SK-N-SH (cell line): Measurements from ENCODE around the gene RNU6-9. TPM values are rescaled to one million over a fixed set of nuclear protein-coding genes. Genes with fewer than 3 reads are reported as not detected.

Source experiments
- CTCF ChIA-PET: fragments of 300-600, 350-600 bp; formaldehyde crosslinking; extraction: SDS; loops from one replicate; lab custom pipeline; 2021; lab: Yijun Ruan, JAX
- POLR2A ChIA-PET: fragments of 350-600 bp; sonication (Branson Sonifier 250); formaldehyde crosslinking; extraction: SDS; loops from one replicate; lab custom pipeline; 2020; ENCODE audit warnings: antibody characterized with exemption, inconsistent platforms; lab: Yijun Ruan, JAX
- DNase-seq: peaks from one replicate; pipeline ENCODE4 v3.0.0; 2012
- H2AFZ ChIP-seq: fragments of 200-600 bp; sonication (generic); 2 replicates; pipeline ENCODE4 v1.8.1; 2016; ENCODE audit warnings: antibody characterized with exemption, mild to moderate bottlenecking, low read depth
- H3F3A ChIP-seq: fragments of 200-600 bp; sonication (generic); replicated peaks from 2 replicates; pipeline ENCODE3; 2016; ENCODE audit warnings: antibody characterized with exemption, mild to moderate bottlenecking; ENCODE audit not compliant: insufficient read depth
- H3K27ac ChIP-seq, 2 experiments: fragments of 200-500 bp in 1 of 2; fragments of 200-600 bp in 1 of 2; sonication (Bioruptor generic) in 1 of 2; sonication (generic), shearing (Covaris generic) in 1 of 2; 2 replicates each; pipeline versions ENCODE4 v1.5.1 to v1.6.1; 2014 to 2016; ENCODE audit warnings: low read depth in 2 of 2, inconsistent platforms in 1 of 2, low read length in 1 of 2, mild to moderate bottlenecking in 1 of 2, mixed read lengths in 1 of 2
- H3K27me3 ChIP-seq: fragments of 200-600 bp; sonication (generic), shearing (Covaris generic); 2 replicates; pipeline ENCODE4 v1.6.1; 2016; ENCODE audit warnings: mixed run types; ENCODE audit not compliant: insufficient read depth
- H3K36me3 ChIP-seq, 2 experiments: fragments of 200-500 bp in 1 of 2; fragments of 200-600 bp in 1 of 2; sonication (Bioruptor generic) in 1 of 2; sonication (generic) in 1 of 2; replicated peaks in 1 of 2; 2 replicates each; pipeline versions ENCODE3 to v1.5.1; 2014 to 2016; ENCODE audit warnings: low read length in 1 of 2, mild to moderate bottlenecking in 1 of 2; ENCODE audit not compliant: insufficient read depth in 2 of 2, control insufficient read depth in 1 of 2
- H3K4me1 ChIP-seq, 2 experiments: fragments of 200-500 bp in 1 of 2; fragments of 200-600 bp in 1 of 2; sonication (Bioruptor generic) in 1 of 2; sonication (generic), shearing (Covaris generic) in 1 of 2; 2 replicates each; pipeline versions ENCODE4 v1.5.1 to v1.6.1; 2014 to 2016; ENCODE audit warnings: low read depth in 1 of 2, low read length in 1 of 2, mixed run types in 1 of 2; ENCODE audit not compliant: insufficient read depth in 2 of 2, control insufficient read depth in 1 of 2
- H3K4me2 ChIP-seq: fragments of 200-600 bp; sonication (generic), shearing (Covaris generic); 2 replicates; pipeline ENCODE4 v1.6.1; 2017; ENCODE audit warnings: mixed run types
- H3K4me3 ChIP-seq, 2 experiments: fragments of 200-500 bp in 1 of 2; fragments of 200-600 bp in 1 of 2; sonication (Bioruptor generic) in 1 of 2; sonication (generic), shearing (Covaris generic) in 1 of 2; 2 replicates each; pipeline versions ENCODE4 v1.5.1 to v1.8.1; 2014 to 2016; ENCODE audit warnings: low read depth in 2 of 2, inconsistent platforms in 1 of 2, low read length in 1 of 2, mild to moderate bottlenecking in 1 of 2, mixed read lengths in 1 of 2, moderate library complexity in 1 of 2
- H3K79me2 ChIP-seq: fragments of 200-600 bp; sonication (generic); 2 replicates; pipeline ENCODE4 v1.8.1; 2017; ENCODE audit warnings: mild to moderate bottlenecking; ENCODE audit not compliant: insufficient read depth
- H3K9ac ChIP-seq: fragments of 200-600 bp; sonication (generic); 2 replicates; pipeline ENCODE4 v1.6.1; 2017; ENCODE audit warnings: mixed run types
- H3K9me2 ChIP-seq: fragments of 200-600 bp; sonication (generic); 2 replicates; pipeline ENCODE4 v1.6.1; 2017; ENCODE audit warnings: mixed run types
- H3K9me3 ChIP-seq: fragments of 200-600 bp; sonication (generic); 2 replicates; pipeline ENCODE4 v1.6.1; 2017; ENCODE audit warnings: mixed run types, mild to moderate bottlenecking, moderate library complexity
- H4K20me1 ChIP-seq: fragments of 200-600 bp; sonication (generic); 2 replicates; pipeline ENCODE4 v1.6.1; 2017; ENCODE audit warnings: mild to moderate bottlenecking, mixed run types; ENCODE audit not compliant: insufficient read depth
- GABPA ChIP-seq: IDR thresholded peaks from 2 replicates; pipeline ENCODE4 v1.4.0; 2012; ENCODE audit warnings: low read depth, mild to moderate bottlenecking
- MAX ChIP-seq: IDR thresholded peaks from 2 replicates; pipeline ENCODE4 v1.4.0; 2012; ENCODE audit warnings: low read depth
- MEF2A ChIP-seq: IDR thresholded peaks from 2 replicates; pipeline ENCODE4 v1.4.0; 2012; ENCODE audit warnings: low read depth, borderline replicate concordance
- MXI1 ChIP-seq: IDR thresholded peaks from 2 replicates; pipeline ENCODE4 v1.6.1; 2012; ENCODE audit warnings: mild to moderate bottlenecking, low read depth, low read length, improper control_type of control experiment
- POLR2AphosphoS5 ChIP-seq: IDR thresholded peaks from 2 replicates; pipeline ENCODE4 v1.6.1; 2012; ENCODE audit warnings: low read depth, low read length
- SIN3A ChIP-seq: IDR thresholded peaks from 2 replicates; pipeline ENCODE4 v1.6.1; 2012; ENCODE audit warnings: low read depth, mild to moderate bottlenecking, low read length, moderate library complexity, borderline replicate concordance
- TAF1 ChIP-seq: IDR thresholded peaks from 2 replicates; pipeline ENCODE4 v1.6.1; 2012; ENCODE audit warnings: low read depth, mild to moderate bottlenecking, low read length, moderate library complexity, borderline replicate concordance
- TEAD4 ChIP-seq: IDR thresholded peaks from 2 replicates; pipeline ENCODE4 v1.4.0; 2012; ENCODE audit warnings: mild to moderate bottlenecking, borderline replicate concordance; ENCODE audit not compliant: insufficient read depth
- YY1 ChIP-seq: IDR thresholded peaks from 2 replicates; pipeline ENCODE4 v1.4.0; 2012; ENCODE audit warnings: low read depth, mild to moderate bottlenecking
- WGBS: methylation state at CpG from one replicate; pipeline ENCODE4 v1.1.6; 2017; ENCODE audit warnings: low lambda C conversion rate; 5-methylcytosine and 5-hydroxymethylcytosine counted together
- polyA plus RNA-seq, 3 experiments: library from polyadenylated mRNA; depleted of rRNA; stranded (reverse); fragments of >200 nt; gene quantifications; 2 replicates each; pipeline ENCODE4 v1.2.3, GENCODE V29; 2012
- TF ChIP-seq, protein P1 (sequence below): IDR thresholded peaks from 2 replicates; pipeline ENCODE4 v1.6.1; 2012; ENCODE audit warnings: mild to moderate bottlenecking, low read depth, low read length, moderate library complexity

The RNU6-9 gene
- not detected in 2 replicates for polyA plus RNA-seq (2012; rRNA removed)
- not detected in 2 replicates for polyA plus RNA-seq (2012; cell fraction: cytosol; rRNA removed)
- polyA plus RNA-seq (2012; cell fraction: nucleus; rRNA removed) = not detected in 2 replicates

DNA sequence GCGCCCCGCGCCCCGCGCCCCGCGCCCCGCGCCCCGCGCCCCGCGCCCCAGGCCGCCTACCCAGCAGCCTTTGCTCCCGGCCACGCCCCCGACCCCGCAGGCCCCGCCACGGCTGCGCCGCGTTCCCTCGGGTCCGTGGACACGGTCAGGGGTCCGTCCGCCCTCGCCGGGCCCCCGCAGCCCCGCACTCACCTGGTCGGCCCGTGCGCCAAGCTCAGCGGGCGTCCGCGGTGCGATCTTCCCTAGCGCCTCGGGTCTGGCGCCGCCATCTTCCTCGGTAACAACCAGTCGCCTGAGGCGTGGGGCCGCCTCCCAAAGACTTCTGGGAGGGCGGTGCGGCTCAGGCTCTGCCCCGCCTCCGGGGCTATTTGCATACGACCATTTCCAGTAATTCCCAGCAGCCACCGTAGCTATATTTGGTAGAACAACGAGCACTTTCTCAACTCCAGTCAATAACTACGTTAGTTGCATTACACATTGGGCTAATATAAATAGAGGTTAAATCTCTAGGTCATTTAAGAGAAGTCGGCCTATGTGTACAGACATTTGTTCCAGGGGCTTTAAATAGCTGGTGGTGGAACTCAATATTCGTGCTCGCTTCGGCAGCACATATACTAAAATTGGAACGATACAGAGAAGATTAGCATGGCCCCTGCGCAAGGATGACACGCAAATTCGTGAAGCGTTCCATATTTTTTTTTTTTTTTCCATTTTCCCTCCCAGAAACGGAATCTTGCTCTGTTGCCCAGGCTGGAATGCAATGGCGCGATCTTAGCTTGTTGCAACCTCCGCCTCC, at the start of gene RNU6-9, which contains the start of gene MED16:
Gene RNU6-9, plus strand, starts transcription at position 591 of the 796 bp plus-strand sequence.
Gene MED16, minus strand, starts transcription at position 294 of the 796 bp plus-strand sequence. CDS start 2,056 bp downstream, outside the sequence.
- CTCF ChIA-PET = interaction anchor here (0.7 to 1.1 kb wide), 5 partner anchors 29 to 123 kb away, joined by 3 to 8 read pairs (median 3); no protein-coding TSS in a partner anchor
- peaks cover 14% of the 10 kb centered on the region for H3K79me2 ChIP-seq
- WGBS = under 1% methylated on average over 38 of the region's 69 CpGs

More for the DNA sequence above, at the start of gene RNU6-9, which contains the start of gene MED16:
- Histone ChIP-seq H3K9me3 (no peaks in the 10 kb centered on the region), H3K9me2 (no peaks in the 10 kb centered on the region), H3K4me3 (peak within 1 kb of the TSS; percentile 81 to 87), H3K36me3 (peaks cover under 1 to 28% of the 10 kb centered on the region in 2 experiments), H3K4me1 (peaks cover 0 to 4% of the 10 kb centered on the region in 2 experiments; a peak in 1 of 4 replicates), H3K27me3 (no peaks in the 10 kb centered on the region), H3K9ac (peak within 1 kb of the TSS; percentile 95), H3K27ac (peak within 1 kb of the TSS; percentile 72 to 97), H3F3A (peaks cover 12% of the 10 kb centered on the region), H2AFZ (peak within 1 kb of the TSS; percentile 43), H4K20me1 (no peaks in the 10 kb centered on the region), H3K4me2 (peak within 1 kb of the TSS; percentile 88)
- DNase-seq = peak; percentile 98
- TF ChIP-seq MXI1 = peak; percentile 26
- peak; percentile 26; the same call in 1 of the 2 replicates for TF ChIP-seq GABPA
- peak; percentile 67 for TF ChIP-seq POLR2AphosphoS5
- TF ChIP-seq MEF2A = no peak
- TF ChIP-seq TAF1 = peak; percentile 74
- peak; percentile 89 for TF ChIP-seq YY1
- TF ChIP-seq, protein P1, sequence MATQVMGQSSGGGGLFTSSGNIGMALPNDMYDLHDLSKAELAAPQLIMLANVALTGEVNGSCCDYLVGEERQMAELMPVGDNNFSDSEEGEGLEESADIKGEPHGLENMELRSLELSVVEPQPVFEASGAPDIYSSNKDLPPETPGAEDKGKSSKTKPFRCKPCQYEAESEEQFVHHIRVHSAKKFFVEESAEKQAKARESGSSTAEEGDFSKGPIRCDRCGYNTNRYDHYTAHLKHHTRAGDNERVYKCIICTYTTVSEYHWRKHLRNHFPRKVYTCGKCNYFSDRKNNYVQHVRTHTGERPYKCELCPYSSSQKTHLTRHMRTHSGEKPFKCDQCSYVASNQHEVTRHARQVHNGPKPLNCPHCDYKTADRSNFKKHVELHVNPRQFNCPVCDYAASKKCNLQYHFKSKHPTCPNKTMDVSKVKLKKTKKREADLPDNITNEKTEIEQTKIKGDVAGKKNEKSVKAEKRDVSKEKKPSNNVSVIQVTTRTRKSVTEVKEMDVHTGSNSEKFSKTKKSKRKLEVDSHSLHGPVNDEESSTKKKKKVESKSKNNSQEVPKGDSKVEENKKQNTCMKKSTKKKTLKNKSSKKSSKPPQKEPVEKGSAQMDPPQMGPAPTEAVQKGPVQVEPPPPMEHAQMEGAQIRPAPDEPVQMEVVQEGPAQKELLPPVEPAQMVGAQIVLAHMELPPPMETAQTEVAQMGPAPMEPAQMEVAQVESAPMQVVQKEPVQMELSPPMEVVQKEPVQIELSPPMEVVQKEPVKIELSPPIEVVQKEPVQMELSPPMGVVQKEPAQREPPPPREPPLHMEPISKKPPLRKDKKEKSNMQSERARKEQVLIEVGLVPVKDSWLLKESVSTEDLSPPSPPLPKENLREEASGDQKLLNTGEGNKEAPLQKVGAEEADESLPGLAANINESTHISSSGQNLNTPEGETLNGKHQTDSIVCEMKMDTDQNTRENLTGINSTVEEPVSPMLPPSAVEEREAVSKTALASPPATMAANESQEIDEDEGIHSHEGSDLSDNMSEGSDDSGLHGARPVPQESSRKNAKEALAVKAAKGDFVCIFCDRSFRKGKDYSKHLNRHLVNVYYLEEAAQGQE = no peak
- peak; percentile 39; the same call in 1 of the 2 replicates for TF ChIP-seq MAX
- TF ChIP-seq SIN3A = peak; percentile 19; the same call in 1 of the 2 replicates
- TF ChIP-seq TEAD4 = peak; percentile 92
- POLR2A ChIA-PET = interaction anchor here (0.7 to 1.4 kb wide), 2 partner anchors 91 to 182 kb away, joined by 4 to 5 read pairs; partner anchors contain the start of gene WDR18
